GM23248 (cell line): ENCODE results near the gene GMEB2.

Experiments
- EZH2 ChIP-seq: fragments of 200-600 bp; sonication (generic); IDR thresholded peaks from 2 replicates; pipeline ENCODE4 v1.6.1; 2018; ENCODE audit warnings: antibody characterized with exemption, mild to moderate bottlenecking; ENCODE audit not compliant: insufficient read depth, poor library complexity, severe bottlenecking
- EZH2phosphoT487 ChIP-seq: fragments of 200-600 bp; sonication (generic); IDR thresholded peaks from 2 replicates; pipeline ENCODE4 v1.6.1; 2018; ENCODE audit warnings: antibody characterized with exemption, moderate library complexity, mild to moderate bottlenecking, low read depth; ENCODE audit not compliant: insufficient read depth

DNA sequence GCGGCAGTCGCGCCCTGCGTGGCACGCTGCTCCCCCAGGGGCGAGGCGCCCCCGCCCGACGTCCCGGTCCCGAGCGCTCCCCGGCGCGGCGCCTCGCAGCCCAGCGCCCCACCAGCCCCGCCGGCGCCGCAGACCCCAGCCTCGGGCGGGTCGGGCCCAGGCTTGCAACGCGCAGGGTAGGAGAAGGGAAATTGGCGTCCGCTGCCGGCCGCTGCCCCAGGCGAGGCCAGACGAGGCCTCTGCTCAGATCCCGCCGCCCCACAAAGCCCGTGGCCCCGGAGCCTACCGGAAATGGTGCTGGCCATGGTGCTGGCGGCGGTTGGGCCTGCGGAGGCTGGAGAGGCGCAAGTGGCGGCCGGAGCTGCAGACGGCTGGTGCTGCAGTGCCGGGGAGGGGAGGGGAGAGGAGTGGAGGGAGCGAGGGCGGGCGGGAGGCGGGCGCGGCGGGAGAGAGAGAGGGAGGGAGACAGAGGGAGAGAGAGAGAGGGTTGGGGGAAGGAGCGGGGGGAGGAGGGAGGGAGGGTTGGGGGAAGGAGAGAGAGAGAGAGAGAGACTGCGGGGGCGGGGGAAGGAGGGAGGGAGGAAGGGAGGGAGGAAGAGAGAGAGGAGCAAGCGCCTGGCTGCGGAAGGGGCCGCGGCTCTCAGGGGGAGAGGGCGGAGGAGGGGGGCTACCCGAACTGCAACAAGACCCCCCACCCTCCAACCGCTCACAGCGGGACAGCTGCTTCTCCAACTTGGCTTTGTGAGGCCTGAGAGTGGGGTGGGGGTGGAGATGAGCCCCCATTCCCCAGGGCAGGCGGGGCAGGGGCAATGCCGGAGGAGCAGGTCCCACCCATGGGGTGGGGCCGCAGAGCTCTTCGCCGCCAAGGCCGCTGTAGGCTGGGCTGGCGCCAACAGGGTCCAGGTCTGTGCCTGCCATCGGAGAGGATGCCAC lies 26.4 kb upstream of the GMEB2 start, which contains the start of gene STMN3:
- TF ChIP-seq EZH2, result no peak
- TF ChIP-seq EZH2phosphoT487, result no peak
